ENCODE measurements around the gene ZNF76. TPM values are rescaled to one million over a fixed set of nuclear protein-coding genes. Genes with fewer than 3 reads are reported as not detected.

Gene ZNF76
- total and polyA plus RNA-seq, 9 of the 15 experiments (the other 6 are each of a cell fraction or from before 2014, with no cell fraction given), result 1.2 to 17.8 (median 10.7) TPM

DNA sequence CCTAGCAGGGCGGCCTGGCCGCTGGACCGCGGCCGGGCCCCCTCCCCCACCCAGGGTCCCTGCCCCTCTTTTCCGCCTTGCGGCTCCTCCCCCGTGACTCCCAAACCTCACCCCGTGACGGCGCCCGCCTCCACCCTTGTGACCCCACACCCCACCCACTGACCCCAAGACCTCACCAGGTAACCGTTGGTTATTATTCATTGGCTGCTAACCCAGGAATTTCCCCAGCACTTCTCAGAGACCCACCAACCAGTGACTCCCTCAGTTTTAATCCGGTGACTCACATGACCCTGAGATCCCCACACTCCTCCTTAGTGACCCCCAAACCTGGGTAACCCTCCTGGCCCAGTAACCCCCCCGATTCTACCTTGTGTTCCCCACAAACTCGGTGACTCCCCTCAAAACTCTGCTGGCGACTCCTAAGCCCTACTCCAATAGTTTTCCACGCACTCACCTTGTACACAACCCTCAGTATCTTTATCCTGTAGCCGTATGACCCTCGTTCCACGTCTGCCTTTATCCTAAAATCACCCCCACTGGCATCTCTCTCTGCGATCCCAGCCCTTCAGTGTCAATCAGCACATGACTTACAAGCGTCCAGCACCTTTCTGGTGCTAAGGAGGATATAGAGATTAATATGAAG, 534 bp downstream of the ZNF76 start (continued):
- TF ChIP-seq, protein P1, sequence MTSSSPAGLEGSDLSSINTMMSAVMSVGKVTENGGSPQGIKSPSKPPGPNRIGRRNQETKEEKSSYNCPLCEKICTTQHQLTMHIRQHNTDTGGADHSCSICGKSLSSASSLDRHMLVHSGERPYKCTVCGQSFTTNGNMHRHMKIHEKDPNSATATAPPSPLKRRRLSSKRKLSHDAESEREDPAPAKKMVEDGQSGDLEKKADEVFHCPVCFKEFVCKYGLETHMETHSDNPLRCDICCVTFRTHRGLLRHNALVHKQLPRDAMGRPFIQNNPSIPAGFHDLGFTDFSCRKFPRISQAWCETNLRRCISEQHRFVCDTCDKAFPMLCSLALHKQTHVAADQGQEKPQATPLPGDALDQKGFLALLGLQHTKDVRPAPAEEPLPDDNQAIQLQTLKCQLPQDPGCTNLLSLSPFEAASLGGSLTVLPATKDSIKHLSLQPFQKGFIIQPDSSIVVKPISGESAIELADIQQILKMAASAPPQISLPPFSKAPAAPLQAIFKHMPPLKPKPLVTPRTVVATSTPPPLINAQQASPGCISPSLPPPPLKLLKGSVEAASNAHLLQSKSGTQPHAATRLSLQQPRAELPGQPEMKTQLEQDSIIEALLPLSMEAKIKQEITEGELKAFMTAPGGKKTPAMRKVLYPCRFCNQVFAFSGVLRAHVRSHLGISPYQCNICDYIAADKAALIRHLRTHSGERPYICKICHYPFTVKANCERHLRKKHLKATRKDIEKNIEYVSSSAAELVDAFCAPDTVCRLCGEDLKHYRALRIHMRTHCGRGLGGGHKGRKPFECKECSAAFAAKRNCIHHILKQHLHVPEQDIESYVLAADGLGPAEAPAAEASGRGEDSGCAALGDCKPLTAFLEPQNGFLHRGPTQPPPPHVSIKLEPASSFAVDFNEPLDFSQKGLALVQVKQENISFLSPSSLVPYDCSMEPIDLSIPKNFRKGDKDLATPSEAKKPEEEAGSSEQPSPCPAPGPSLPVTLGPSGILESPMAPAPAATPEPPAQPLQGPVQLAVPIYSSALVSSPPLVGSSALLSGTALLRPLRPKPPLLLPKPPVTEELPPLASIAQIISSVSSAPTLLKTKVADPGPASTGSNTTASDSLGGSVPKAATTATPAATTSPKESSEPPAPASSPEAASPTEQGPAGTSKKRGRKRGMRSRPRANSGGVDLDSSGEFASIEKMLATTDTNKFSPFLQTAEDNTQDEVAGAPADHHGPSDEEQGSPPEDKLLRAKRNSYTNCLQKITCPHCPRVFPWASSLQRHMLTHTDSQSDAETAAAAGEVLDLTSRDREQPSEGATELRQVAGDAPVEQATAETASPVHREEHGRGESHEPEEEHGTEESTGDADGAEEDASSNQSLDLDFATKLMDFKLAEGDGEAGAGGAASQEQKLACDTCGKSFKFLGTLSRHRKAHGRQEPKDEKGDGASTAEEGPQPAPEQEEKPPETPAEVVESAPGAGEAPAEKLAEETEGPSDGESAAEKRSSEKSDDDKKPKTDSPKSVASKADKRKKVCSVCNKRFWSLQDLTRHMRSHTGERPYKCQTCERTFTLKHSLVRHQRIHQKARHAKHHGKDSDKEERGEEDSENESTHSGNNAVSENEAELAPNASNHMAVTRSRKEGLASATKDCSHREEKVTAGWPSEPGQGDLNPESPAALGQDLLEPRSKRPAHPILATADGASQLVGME (CRISPR knock-in tag; IDR thresholded peaks at IDR 0.05), result 0 out of 2 replicates have a peak, but pooled peaks have one; percentile 58
- peak; percentile 24 for TF ChIP-seq SMAD1 (IDR thresholded peaks at IDR 0.05; ENCODE audit: low read depth, low read length, partially characterized antibody)
- TF ChIP-seq, protein P2, sequence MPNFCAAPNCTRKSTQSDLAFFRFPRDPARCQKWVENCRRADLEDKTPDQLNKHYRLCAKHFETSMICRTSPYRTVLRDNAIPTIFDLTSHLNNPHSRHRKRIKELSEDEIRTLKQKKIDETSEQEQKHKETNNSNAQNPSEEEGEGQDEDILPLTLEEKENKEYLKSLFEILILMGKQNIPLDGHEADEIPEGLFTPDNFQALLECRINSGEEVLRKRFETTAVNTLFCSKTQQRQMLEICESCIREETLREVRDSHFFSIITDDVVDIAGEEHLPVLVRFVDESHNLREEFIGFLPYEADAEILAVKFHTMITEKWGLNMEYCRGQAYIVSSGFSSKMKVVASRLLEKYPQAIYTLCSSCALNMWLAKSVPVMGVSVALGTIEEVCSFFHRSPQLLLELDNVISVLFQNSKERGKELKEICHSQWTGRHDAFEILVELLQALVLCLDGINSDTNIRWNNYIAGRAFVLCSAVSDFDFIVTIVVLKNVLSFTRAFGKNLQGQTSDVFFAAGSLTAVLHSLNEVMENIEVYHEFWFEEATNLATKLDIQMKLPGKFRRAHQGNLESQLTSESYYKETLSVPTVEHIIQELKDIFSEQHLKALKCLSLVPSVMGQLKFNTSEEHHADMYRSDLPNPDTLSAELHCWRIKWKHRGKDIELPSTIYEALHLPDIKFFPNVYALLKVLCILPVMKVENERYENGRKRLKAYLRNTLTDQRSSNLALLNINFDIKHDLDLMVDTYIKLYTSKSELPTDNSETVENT (CRISPR knock-in tag; IDR thresholded peaks at IDR 0.05), result no peak
- TF ChIP-seq HDAC2 (IDR thresholded peaks at IDR 0.05), result peak; percentile 14; the same call in 1 of the 2 replicates
- TF ChIP-seq, protein P3, sequence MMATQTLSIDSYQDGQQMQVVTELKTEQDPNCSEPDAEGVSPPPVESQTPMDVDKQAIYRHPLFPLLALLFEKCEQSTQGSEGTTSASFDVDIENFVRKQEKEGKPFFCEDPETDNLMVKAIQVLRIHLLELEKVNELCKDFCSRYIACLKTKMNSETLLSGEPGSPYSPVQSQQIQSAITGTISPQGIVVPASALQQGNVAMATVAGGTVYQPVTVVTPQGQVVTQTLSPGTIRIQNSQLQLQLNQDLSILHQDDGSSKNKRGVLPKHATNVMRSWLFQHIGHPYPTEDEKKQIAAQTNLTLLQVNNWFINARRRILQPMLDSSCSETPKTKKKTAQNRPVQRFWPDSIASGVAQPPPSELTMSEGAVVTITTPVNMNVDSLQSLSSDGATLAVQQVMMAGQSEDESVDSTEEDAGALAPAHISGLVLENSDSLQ (IDR thresholded peaks at IDR 0.05), result peak; percentile 90
- 0 out of 2 replicates have a peak, but pooled peaks have one; percentile 70 for TF ChIP-seq ERF (CRISPR knock-in tag; IDR thresholded peaks at IDR 0.05)
- no peak for TF ChIP-seq ZNF436 (CRISPR knock-in tag; IDR thresholded peaks at IDR 0.05)
- TF ChIP-seq, protein P4, sequence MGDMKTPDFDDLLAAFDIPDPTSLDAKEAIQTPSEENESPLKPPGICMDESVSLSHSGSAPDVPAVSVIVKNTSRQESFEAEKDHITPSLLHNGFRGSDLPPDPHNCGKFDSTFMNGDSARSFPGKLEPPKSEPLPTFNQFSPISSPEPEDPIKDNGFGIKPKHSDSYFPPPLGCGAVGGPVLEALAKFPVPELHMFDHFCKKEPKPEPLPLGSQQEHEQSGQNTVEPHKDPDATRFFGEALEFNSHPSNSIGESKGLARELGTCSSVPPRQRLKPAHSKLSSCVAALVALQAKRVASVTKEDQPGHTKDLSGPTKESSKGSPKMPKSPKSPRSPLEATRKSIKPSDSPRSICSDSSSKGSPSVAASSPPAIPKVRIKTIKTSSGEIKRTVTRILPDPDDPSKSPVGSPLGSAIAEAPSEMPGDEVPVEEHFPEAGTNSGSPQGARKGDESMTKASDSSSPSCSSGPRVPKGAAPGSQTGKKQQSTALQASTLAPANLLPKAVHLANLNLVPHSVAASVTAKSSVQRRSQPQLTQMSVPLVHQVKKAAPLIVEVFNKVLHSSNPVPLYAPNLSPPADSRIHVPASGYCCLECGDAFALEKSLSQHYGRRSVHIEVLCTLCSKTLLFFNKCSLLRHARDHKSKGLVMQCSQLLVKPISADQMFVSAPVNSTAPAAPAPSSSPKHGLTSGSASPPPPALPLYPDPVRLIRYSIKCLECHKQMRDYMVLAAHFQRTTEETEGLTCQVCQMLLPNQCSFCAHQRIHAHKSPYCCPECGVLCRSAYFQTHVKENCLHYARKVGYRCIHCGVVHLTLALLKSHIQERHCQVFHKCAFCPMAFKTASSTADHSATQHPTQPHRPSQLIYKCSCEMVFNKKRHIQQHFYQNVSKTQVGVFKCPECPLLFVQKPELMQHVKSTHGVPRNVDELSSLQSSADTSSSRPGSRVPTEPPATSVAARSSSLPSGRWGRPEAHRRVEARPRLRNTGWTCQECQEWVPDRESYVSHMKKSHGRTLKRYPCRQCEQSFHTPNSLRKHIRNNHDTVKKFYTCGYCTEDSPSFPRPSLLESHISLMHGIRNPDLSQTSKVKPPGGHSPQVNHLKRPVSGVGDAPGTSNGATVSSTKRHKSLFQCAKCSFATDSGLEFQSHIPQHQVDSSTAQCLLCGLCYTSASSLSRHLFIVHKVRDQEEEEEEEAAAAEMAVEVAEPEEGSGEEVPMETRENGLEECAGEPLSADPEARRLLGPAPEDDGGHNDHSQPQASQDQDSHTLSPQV (IDR thresholded peaks at IDR 0.05), result peak; percentile 7; the same call in 1 of the 2 replicates
- TF ChIP-seq, protein P5, sequence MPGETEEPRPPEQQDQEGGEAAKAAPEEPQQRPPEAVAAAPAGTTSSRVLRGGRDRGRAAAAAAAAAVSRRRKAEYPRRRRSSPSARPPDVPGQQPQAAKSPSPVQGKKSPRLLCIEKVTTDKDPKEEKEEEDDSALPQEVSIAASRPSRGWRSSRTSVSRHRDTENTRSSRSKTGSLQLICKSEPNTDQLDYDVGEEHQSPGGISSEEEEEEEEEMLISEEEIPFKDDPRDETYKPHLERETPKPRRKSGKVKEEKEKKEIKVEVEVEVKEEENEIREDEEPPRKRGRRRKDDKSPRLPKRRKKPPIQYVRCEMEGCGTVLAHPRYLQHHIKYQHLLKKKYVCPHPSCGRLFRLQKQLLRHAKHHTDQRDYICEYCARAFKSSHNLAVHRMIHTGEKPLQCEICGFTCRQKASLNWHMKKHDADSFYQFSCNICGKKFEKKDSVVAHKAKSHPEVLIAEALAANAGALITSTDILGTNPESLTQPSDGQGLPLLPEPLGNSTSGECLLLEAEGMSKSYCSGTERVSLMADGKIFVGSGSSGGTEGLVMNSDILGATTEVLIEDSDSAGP (CRISPR knock-in tag; IDR thresholded peaks at IDR 0.05), result no peak

Data from K562 (cell line).